Mesenchymal stem cell (in vitro differentiated cells and primary cell): ENCODE results near the gene LPCAT3.

ENCODE experiments used
- DNase-seq: peaks from one replicate; pipeline ENCODE4 v3.0.0-alpha.2; 2013
- H2AFZ ChIP-seq: one replicate; pipeline ENCODE4 v1.6.1; 2013; ENCODE audit warnings: low read depth, mild to moderate bottlenecking, control low read depth, inconsistent platforms, low read length, moderate library complexity
- H2AK5ac ChIP-seq: 2 replicates; pipeline ENCODE4 v1.6.1; 2013; ENCODE audit warnings: low read length, moderate library complexity, mild to moderate bottlenecking, inconsistent platforms; ENCODE audit not compliant: severe bottlenecking
- H2BK120ac ChIP-seq: one replicate; pipeline ENCODE4 v1.6.1; 2013; ENCODE audit warnings: low read depth, mild to moderate bottlenecking, inconsistent platforms, low read length, moderate library complexity
- H2BK12ac ChIP-seq, 2 experiments: one replicate each; pipeline ENCODE4 v1.6.1; 2013; ENCODE audit warnings: inconsistent platforms in 2 of 2, low read length in 2 of 2, mild to moderate bottlenecking in 2 of 2, moderate library complexity in 2 of 2, control low read depth in 1 of 2
- H2BK15ac ChIP-seq: one replicate; pipeline ENCODE4 v1.6.1; 2013; ENCODE audit warnings: mild to moderate bottlenecking, low read depth, inconsistent platforms; ENCODE audit not compliant: poor library complexity, severe bottlenecking
- H2BK5ac ChIP-seq: 2 replicates; pipeline ENCODE4 v1.6.1; 2013; ENCODE audit warnings: low read depth, mild to moderate bottlenecking, low read length, control low read depth, inconsistent platforms; ENCODE audit not compliant: poor library complexity, severe bottlenecking
- H3K14ac ChIP-seq, 2 experiments: one replicate each; pipeline ENCODE4 v1.6.1; 2013; ENCODE audit warnings: inconsistent platforms in 2 of 2, low read length in 2 of 2, control low read depth in 1 of 2, mild to moderate bottlenecking in 1 of 2, moderate library complexity in 1 of 2
- H3K18ac ChIP-seq, 2 experiments: one replicate each; pipeline ENCODE4 v1.6.1; 2013; ENCODE audit warnings: inconsistent platforms in 2 of 2, low read length in 2 of 2, control low read depth in 1 of 2, low read depth in 1 of 2, mild to moderate bottlenecking in 1 of 2
- H3K23ac ChIP-seq, 2 experiments: one replicate each; pipeline ENCODE4 v1.6.1; 2013; ENCODE audit warnings: inconsistent platforms in 2 of 2, low read length in 2 of 2, mild to moderate bottlenecking in 2 of 2, moderate library complexity in 2 of 2, control low read depth in 1 of 2
- H3K27ac ChIP-seq: 2 replicates; pipeline ENCODE4 v1.5.1; 2013; ENCODE audit warnings: mild to moderate bottlenecking, moderate library complexity, low read length, control low read depth, inconsistent platforms; ENCODE audit not compliant: poor library complexity, severe bottlenecking
- H3K27me3 ChIP-seq, 2 experiments: 2 replicates each; pipeline versions ENCODE4 v1.6.1 to v1.7.0; 2013; ENCODE audit warnings: low read length in 2 of 2, mild to moderate bottlenecking in 2 of 2, moderate library complexity in 2 of 2, control low read depth in 1 of 2, inconsistent platforms in 1 of 2; ENCODE audit not compliant: control insufficient read depth in 1 of 2, insufficient read depth in 1 of 2
- H3K36me3 ChIP-seq, 2 experiments: 2 replicates each; pipeline versions ENCODE4 v1.6.1 to v1.7.0; 2013; ENCODE audit warnings: low read length in 2 of 2, control low read depth in 1 of 2, inconsistent platforms in 1 of 2, low read depth in 1 of 2, mild to moderate bottlenecking in 1 of 2; ENCODE audit not compliant: insufficient read depth in 2 of 2, control insufficient read depth in 1 of 2
- H3K4ac ChIP-seq, 2 experiments: one replicate each; pipeline ENCODE4 v1.6.1; 2013; ENCODE audit warnings: inconsistent platforms in 2 of 2, low read length in 2 of 2, mild to moderate bottlenecking in 2 of 2, moderate library complexity in 2 of 2, control low read depth in 1 of 2, low read depth in 1 of 2
- H3K4me1 ChIP-seq: 2 replicates; pipeline ENCODE4 v1.6.1; 2013; ENCODE audit warnings: low read depth, low read length, control low read depth; ENCODE audit not compliant: control insufficient read depth, insufficient read depth
- H3K4me2 ChIP-seq: 2 replicates; pipeline ENCODE4 v1.6.1; 2013; ENCODE audit warnings: low read length, mild to moderate bottlenecking, inconsistent platforms; ENCODE audit not compliant: poor library complexity, severe bottlenecking
- H3K4me3 ChIP-seq, 2 experiments: 2 replicates each; pipeline versions ENCODE4 v1.5.1 to v1.7.0; 2013; ENCODE audit warnings: low read length in 2 of 2, mild to moderate bottlenecking in 2 of 2, control low read depth in 1 of 2, low read depth in 1 of 2; ENCODE audit not compliant: insufficient read depth in 1 of 2
- H3K79me1 ChIP-seq: replicated peaks from 2 replicates; pipeline ENCODE4 v1.6.1; 2013; ENCODE audit warnings: mild to moderate bottlenecking, control low read depth, low read length, inconsistent platforms; ENCODE audit not compliant: poor library complexity, severe bottlenecking
- H3K9ac ChIP-seq: 2 replicates; pipeline ENCODE4 v1.7.0; 2013; ENCODE audit warnings: mild to moderate bottlenecking, low read length, moderate library complexity
- H3K9me3 ChIP-seq: 2 replicates; pipeline ENCODE4 v1.7.0; 2013; ENCODE audit warnings: mild to moderate bottlenecking, low read length; ENCODE audit not compliant: control insufficient read depth
- H4K8ac ChIP-seq: one replicate; pipeline ENCODE4 v1.6.1; 2013; ENCODE audit warnings: inconsistent platforms, mild to moderate bottlenecking, low read length, moderate library complexity
- H4K91ac ChIP-seq: one replicate; pipeline ENCODE4 v1.6.1; 2013; ENCODE audit warnings: mild to moderate bottlenecking, low read length, inconsistent platforms
- WGBS: methylation state at CpG from one replicate; pipeline ENCODE4 v1.1.7; 2013; ENCODE audit warnings: mixed read lengths; 5-methylcytosine and 5-hydroxymethylcytosine counted together

LPCAT3 gene

DNA sequence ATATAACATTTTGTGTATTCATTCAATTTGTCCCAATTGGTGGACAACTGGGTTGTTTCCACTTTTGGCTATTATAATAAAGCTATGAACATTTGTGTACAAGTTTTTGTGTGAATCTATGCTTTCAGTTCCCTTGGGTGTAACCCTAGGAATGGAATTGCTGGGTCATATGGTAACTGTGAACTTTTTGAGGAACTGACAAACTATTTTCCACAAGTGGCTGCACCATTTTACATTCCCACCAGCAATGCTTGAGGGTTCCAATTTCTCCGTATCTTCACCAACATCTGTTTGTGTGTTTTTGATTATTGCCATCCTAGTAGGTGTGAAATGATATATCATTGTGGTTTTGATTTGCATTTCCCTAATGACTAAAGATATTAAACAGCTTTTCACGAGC lies 13.0 kb downstream of the LPCAT3 start:
- no peak overlapping the region for H4K8ac ChIP-seq
- H3K4me2 ChIP-seq, result no peak overlapping the region
- H2AK5ac ChIP-seq, result no peak overlapping the region
- H3K23ac ChIP-seq, result no peak overlapping the region
- no peak overlapping the region for H3K4me3 ChIP-seq
- peaks cover 17% of the 10 kb centered on the region for H3K79me1 ChIP-seq
- no peak overlapping the region for H2BK15ac ChIP-seq
- H3K9me3 ChIP-seq, result no peaks in the 10 kb centered on the region
- WGBS, result no CpG with 5 or more reads among the region's 2 CpGs
- H3K27ac ChIP-seq, result no peak overlapping the region
- peaks cover 7 to 23% of the 10 kb centered on the region in 2 experiments for H3K36me3 ChIP-seq
- H3K4me1 ChIP-seq, result no peaks in the 10 kb centered on the region
- H3K27me3 ChIP-seq, result no peaks in the 10 kb centered on the region
- H3K18ac ChIP-seq, result no peak overlapping the region
- H2BK5ac ChIP-seq, result no peak overlapping the region
- H3K9ac ChIP-seq, result no peak overlapping the region
- no peak overlapping the region for H2AFZ ChIP-seq
- no peak overlapping the region for H2BK12ac ChIP-seq
- DNase-seq, result no peak
- H2BK120ac ChIP-seq, result no peak overlapping the region
- H3K4ac ChIP-seq, result no peak overlapping the region
- H4K91ac ChIP-seq, result no peak overlapping the region
- no peak overlapping the region for H3K14ac ChIP-seq

DNA sequence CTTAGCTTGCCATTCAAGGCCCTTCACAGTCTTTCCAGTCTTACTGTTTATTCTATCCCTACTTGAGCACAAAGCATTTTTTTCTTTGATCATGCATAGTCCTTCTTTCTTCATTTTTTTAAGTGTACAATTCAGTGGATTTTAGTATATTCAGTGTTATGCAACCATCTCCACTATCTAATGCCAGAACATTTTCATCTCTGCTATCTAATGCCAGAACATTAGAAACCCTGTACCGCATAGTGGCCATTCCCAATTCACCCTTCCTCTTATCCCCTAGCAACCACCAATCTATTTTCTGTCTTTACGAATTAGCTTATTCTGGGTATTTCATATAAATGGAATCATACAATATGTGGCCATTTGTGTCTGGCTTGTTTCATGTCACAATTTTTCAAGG lies 13.4 kb downstream of the LPCAT3 start:
- peaks cover 7 to 21% of the 10 kb centered on the region in 2 experiments for H3K36me3 ChIP-seq
- no peak overlapping the region for H2AFZ ChIP-seq
- no peak overlapping the region for H2AK5ac ChIP-seq
- no peak overlapping the region for H3K4ac ChIP-seq
- no peak overlapping the region for H3K27ac ChIP-seq
- 100% methylated on average over 2 of the region's 2 CpGs for WGBS
- no peak overlapping the region for H2BK5ac ChIP-seq
- DNase-seq, result no peak
- H3K79me1 ChIP-seq, result peaks cover 15% of the 10 kb centered on the region
- H3K27me3 ChIP-seq, result no peaks in the 10 kb centered on the region
- no peak overlapping the region for H2BK120ac ChIP-seq
- no peak overlapping the region for H4K91ac ChIP-seq
- no peak overlapping the region for H2BK12ac ChIP-seq
- no peaks in the 10 kb centered on the region for H3K4me1 ChIP-seq
- H3K23ac ChIP-seq, result no peak overlapping the region
- no peak overlapping the region for H3K14ac ChIP-seq
- H3K18ac ChIP-seq, result no peak overlapping the region
- no peak overlapping the region for H2BK15ac ChIP-seq
- H3K4me2 ChIP-seq, result no peak overlapping the region
- H4K8ac ChIP-seq, result no peak overlapping the region
- no peak overlapping the region for H3K4me3 ChIP-seq
- H3K9ac ChIP-seq, result no peak overlapping the region
- no peaks in the 10 kb centered on the region for H3K9me3 ChIP-seq

DNA sequence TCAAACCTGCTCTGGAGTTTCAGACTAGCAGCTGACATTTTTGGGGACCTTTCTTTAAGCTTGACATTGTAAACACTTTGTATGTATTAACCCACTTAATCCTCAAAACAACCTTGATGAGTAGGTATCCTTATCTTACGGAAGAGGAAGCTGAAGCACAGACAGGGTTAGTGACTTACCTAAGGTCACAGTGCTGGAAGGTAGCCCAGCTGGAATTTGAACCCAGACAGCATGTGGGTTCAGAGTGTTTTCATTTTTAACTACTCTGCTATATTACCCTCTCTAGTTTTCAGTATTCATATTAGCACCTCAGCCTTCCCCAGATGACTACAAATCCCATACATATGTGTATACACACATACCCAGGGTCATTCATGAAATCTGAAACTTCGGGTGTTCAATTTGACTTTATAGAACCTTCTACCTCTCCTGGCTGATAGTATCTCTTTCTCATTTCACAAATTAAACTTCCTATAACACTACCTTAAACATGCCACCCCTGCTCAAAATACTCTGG lies 13.9 kb downstream of the LPCAT3 start:
- H3K4ac ChIP-seq, result no peak overlapping the region
- H4K91ac ChIP-seq, result no peak overlapping the region
- no peak overlapping the region for H3K18ac ChIP-seq
- no peak for DNase-seq
- H2BK5ac ChIP-seq, result no peak overlapping the region
- H3K4me3 ChIP-seq, result no peak overlapping the region
- WGBS, result over 99% methylated on average over 2 of the region's 2 CpGs
- H4K8ac ChIP-seq, result no peak overlapping the region
- H2AK5ac ChIP-seq, result no peak overlapping the region
- H3K27ac ChIP-seq, result no peak overlapping the region
- H3K9ac ChIP-seq, result no peak overlapping the region
- no peaks in the 10 kb centered on the region for H3K27me3 ChIP-seq
- H3K4me1 ChIP-seq, result no peaks in the 10 kb centered on the region
- H3K4me2 ChIP-seq, result no peak overlapping the region
- H3K79me1 ChIP-seq, result peaks cover 15% of the 10 kb centered on the region
- H3K36me3 ChIP-seq, result peaks cover 7 to 22% of the 10 kb centered on the region in 2 experiments
- no peaks in the 10 kb centered on the region for H3K9me3 ChIP-seq
- no peak overlapping the region for H3K23ac ChIP-seq
- no peak overlapping the region for H3K14ac ChIP-seq
- H2BK15ac ChIP-seq, result no peak overlapping the region
- H2BK120ac ChIP-seq, result no peak overlapping the region
- no peak overlapping the region for H2AFZ ChIP-seq
- no peak overlapping the region for H2BK12ac ChIP-seq

DNA sequence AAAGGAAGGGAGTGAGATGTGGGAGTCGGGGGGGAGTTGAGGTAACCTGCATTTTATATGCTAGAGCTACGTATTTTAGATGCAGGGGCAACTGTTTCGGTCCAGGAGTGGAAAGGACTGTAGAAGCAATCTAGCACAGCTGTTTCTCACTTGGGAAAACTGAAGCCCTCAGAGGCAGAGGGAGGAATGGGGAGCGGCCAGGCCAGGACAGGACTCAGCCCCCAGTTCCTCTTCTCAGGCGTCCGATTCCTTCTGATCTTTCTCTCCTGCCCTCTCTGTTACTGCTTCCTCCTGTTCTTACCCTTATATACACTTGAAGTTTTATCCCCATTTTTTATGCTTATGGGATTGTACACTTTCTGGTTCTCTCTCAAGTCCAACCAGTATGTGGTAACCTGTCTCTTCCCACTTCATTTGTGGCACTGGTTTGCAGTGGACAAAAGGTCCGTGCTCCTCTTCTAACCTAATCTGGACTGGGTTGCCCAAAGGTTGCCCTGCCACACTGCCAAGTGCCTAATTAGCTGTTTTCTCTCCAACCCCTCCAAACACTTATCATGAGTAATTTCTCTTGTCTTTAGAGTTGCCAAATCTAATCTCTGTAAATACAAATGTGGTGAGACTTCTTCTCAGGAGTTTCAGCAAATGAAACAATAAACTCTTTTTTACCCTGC lies 16.2 kb downstream of the LPCAT3 start:
- Histone ChIP-seq H3K4ac (no peak overlapping the region), H2BK12ac (no peak overlapping the region), H3K27ac (no peak overlapping the region), H4K8ac (peak overlapping the region; percentile 2), H3K4me2 (no peak overlapping the region), H3K79me1 (peaks cover 17% of the 10 kb centered on the region), H2AK5ac (no peak overlapping the region), H3K9ac (no peak overlapping the region), H3K36me3 (peaks cover 14 to 33% of the 10 kb centered on the region in 2 experiments), H2AFZ (no peak overlapping the region), H2BK15ac (no peak overlapping the region), H3K18ac (no peak overlapping the region), H3K14ac (no peak overlapping the region), H3K27me3 (no peaks in the 10 kb centered on the region), H3K4me1 (peaks cover 4% of the 10 kb centered on the region), H2BK120ac (no peak overlapping the region), H3K23ac (no peak overlapping the region), H4K91ac (no peak overlapping the region), H3K4me3 (no peak overlapping the region), H2BK5ac (no peak overlapping the region), H3K9me3 (no peaks in the 10 kb centered on the region)
- WGBS, result 92% methylated on average over 7 of the region's 7 CpGs
- no peak for DNase-seq
